Fibroblast of pulmonary artery (primary cell): Measurements from ENCODE around the gene PPIH.

Source experiments
- DNase-seq: peaks from one replicate; pipeline ENCODE4 v3.0.0-alpha.2; 2010; ENCODE audit warnings: low read depth
- H3K4me3 ChIP-seq: replicated peaks from 2 replicates; pipeline ENCODE4 v1.5.1; 2011; ENCODE audit warnings: low read depth, mild to moderate bottlenecking, control low read depth, low read length, moderate library complexity
- TF ChIP-seq, protein P1 (sequence below): IDR thresholded peaks from 2 replicates; pipeline ENCODE4 v1.5.1; 2011; ENCODE audit warnings: mild to moderate bottlenecking, control low read depth, low read length, inconsistent platforms; ENCODE audit errors: missing control alignments

The PPIH gene

DNA sequence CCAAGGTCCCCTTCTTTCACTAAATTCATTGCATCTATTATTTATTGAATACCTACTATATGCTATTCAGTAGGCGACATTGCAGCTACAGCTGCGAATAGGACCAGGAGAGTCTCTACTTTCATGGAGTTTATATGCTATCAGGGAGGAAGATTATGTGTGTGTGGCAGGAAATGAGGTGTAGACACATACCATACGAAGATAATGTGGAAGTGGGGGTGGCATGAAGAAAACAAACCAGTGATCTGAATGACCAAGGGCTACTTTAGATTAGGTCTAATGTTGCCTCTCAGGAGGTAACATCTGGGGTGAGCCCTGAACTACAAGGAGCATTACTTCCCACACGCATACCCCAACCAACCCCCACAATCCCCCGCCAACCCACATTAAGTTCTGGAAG is 1.0 kb upstream of the PPIH start:
- H3K4me3 ChIP-seq, result no peak overlapping the region
- TF ChIP-seq, protein P1, sequence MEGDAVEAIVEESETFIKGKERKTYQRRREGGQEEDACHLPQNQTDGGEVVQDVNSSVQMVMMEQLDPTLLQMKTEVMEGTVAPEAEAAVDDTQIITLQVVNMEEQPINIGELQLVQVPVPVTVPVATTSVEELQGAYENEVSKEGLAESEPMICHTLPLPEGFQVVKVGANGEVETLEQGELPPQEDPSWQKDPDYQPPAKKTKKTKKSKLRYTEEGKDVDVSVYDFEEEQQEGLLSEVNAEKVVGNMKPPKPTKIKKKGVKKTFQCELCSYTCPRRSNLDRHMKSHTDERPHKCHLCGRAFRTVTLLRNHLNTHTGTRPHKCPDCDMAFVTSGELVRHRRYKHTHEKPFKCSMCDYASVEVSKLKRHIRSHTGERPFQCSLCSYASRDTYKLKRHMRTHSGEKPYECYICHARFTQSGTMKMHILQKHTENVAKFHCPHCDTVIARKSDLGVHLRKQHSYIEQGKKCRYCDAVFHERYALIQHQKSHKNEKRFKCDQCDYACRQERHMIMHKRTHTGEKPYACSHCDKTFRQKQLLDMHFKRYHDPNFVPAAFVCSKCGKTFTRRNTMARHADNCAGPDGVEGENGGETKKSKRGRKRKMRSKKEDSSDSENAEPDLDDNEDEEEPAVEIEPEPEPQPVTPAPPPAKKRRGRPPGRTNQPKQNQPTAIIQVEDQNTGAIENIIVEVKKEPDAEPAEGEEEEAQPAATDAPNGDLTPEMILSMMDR, result no peak
- DNase-seq, result no peak

DNA sequence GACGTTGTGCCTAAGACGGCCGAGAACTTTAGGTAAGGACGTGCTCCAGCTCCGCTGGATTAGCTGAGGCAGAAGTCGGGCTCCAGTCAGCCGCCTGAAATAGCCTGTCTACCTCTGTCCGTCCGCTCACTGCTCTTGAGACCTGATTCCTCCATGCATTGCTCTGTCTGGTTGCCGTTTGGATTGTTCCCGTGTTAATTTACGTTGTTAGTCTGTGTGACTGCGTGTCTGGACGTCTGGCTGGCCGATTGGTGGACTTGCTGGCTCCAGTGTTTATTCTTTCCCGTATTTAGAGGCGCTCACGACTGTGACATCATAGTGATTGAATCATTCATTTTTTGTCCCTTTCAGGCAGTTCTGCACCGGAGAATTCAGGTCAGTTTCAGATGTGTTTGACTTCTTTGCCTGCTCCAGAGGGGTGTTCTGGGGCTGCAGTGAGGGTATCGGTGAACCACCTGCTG is 684 bp downstream of the PPIH start:
- peak overlapping the region; percentile 93 for H3K4me3 ChIP-seq
- TF ChIP-seq, protein P1, result no peak
- DNase-seq, result peak; percentile 21

DNA sequence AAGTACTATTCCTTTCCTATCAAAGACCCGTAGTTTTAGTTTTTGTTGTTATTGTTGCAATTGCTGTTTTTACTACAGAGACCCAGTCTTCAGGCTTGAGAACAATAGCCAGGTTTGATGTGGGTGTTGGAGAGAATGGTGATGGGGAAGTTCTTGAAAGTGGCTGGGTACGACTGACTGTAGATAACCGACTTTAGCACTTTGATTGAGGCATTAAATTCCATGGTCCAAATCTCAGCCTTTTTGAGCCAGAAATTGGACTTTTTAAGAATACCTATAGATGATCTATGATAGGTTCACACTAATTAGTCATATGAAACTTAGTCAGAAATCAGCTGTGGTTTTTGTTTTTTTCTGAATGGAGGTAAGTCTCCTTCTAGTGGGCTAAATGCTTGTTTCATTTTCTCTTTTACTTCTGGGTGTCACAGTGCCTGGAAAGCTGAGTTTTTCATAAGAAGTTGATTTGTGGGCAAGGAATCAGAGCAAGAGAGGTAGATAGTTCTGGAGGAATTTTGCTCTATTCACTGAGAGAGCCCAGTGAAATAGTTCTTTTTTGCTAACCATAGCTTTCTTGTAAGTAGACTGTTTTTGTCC is 2.8 kb downstream of the PPIH start:
- H3K4me3 ChIP-seq, result no peak overlapping the region
- no peak for DNase-seq
- TF ChIP-seq, protein P1, result no peak

DNA sequence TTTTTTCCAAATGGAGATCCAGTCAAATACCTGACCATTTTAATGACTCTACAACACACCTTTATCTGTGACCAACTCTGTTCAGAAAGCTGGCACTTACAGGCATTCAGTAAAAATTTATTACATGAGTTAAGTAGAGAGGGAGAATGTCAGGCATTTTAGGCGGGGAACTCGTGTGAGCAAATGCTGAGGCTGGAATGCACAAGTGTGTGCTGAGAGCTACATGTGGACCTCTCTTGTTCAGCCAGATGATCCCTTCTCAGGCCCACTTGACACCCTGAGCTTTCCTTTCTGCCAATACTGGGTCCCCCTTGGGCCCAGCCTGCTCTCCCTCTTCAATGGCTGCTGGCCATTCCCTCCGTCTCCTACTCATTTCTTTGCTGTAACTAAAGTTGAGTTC is 11.7 kb downstream of the PPIH start:
- no peak for DNase-seq
- no peak overlapping the region for H3K4me3 ChIP-seq
- TF ChIP-seq, protein P1, result no peak

DNA sequence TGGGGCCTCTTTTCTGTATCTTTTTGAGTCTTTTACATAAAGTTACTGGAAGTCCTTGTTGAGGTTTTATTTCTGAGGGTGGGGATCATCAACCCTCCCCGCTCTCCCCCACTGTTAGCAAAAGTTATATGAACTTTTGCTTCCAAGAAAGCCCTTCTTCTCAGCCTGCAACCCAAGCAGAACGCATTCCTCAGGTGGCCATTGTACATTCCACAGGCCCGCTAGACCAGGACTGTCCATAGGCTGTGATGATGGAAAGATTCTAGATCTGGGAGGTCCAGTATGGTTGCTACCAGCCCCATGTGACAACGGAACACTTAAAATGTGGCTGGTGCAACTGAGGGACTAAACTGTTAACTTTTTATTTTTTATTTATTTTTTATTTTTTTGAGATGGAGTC is 12.2 kb downstream of the PPIH start:
- no peak overlapping the region for H3K4me3 ChIP-seq
- TF ChIP-seq, protein P1, result no peak
- DNase-seq, result no peak

DNA sequence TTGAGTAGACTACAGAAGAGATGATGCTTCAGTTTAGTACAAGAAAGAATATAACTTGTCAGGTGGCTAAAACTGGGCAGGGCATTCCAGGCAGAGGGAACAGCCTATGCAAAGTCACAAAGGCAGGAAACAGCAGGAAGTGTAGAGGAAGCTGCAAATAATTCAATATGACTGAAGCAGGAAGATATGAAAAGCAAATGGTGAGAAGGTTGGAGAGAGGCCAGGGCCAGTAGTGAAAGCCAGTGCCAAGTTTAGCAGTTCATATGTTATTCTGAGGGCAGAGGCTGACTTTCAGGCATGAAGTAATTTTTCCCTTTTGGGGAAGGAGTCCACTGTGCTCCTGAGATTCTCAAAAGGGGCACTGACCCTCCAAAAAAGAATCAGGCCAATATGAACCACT is 16.0 kb downstream of the PPIH start:
- H3K4me3 ChIP-seq, result no peak overlapping the region
- DNase-seq, result no peak
- TF ChIP-seq, protein P1, result no peak

DNA sequence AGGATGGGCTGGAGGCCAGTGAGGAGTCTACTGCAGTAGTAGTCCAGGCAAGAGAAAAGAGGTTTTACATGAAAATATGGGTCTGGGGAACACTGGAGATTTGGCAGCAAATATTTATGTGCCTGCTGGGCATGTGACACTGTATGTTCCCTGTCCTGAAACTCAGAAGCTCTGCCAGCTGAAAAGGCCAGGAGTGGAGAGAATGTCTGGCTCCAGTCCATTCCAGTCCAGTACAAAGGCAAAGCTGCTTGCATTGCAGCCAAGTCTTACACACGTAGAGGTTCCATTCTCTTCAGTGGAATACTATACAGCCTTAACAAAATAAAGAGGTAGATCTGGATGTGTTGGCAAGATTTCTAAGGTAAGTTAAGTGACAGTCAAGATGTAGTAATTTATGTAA is 16.5 kb downstream of the PPIH start:
- TF ChIP-seq, protein P1, result no peak
- DNase-seq, result no peak
- no peak overlapping the region for H3K4me3 ChIP-seq
